Heart right ventricle (tissue), 16 donors: ENCODE measurements around the gene BTBD3. TPM values are rescaled to one million over a fixed set of nuclear protein-coding genes. Genes with fewer than 3 reads are reported as not detected.

Source experiments
- ATAC-seq, 8 donors: fragments of 200-7000 bp; cut with Tn5 transposase; one replicate each; pipeline ENCODE4 v1.9.1; 2020; ENCODE audit warnings: mild to moderate bottlenecking in 8 of 8, moderate library complexity in 8 of 8, moderate number of reproducible peaks in 1 of 8
- DNase-seq, 2 donors: peaks; one replicate each; pipeline ENCODE4 v3.0.0-alpha.2; 2020
- H3K27ac ChIP-seq, 10 donors: fragments of 200-600 bp; sonication (generic) in 2 of 10; one replicate each; pipeline versions ENCODE4 v1.5.0 to v1.8.0; 2020 to 2022; ENCODE audit warnings: mild to moderate bottlenecking in 3 of 10
- H3K27me3 ChIP-seq, 7 donors: fragments of 200-600 bp; one replicate each; pipeline ENCODE4 v1.8.0; 2021 to 2022; ENCODE audit warnings: mild to moderate bottlenecking in 2 of 7
- H3K36me3 ChIP-seq, 9 donors: fragments of 200-600 bp; sonication (generic) in 1 of 9; one replicate each; pipeline versions ENCODE4 v1.5.0 to v1.8.0; 2020 to 2022; ENCODE audit warnings: mild to moderate bottlenecking in 2 of 9
- H3K4me1 ChIP-seq, 9 donors: fragments of 200-600 bp; sonication (generic) in 1 of 9; one replicate each; pipeline versions ENCODE4 v1.5.0 to v1.8.0; 2020 to 2022; ENCODE audit warnings: mild to moderate bottlenecking in 4 of 9
- H3K4me3 ChIP-seq, 10 donors: fragments of 200-600 bp; sonication (generic) in 2 of 10; one replicate each; pipeline versions ENCODE4 v1.5.0 to v1.8.0; 2020 to 2022; ENCODE audit warnings: mild to moderate bottlenecking in 7 of 10, moderate library complexity in 2 of 10
- H3K9me3 ChIP-seq, 11 donors: fragments of 200-600 bp in 10 of 11; sonication (generic) in 2 of 11; one replicate each; pipeline versions ENCODE4 v1.5.0 to v1.8.0; 2013 to 2022; ENCODE audit warnings: mild to moderate bottlenecking in 2 of 11, control low read depth in 1 of 11, moderate library complexity in 1 of 11
- CTCF ChIP-seq, 9 donors: fragments of 200-600 bp; sonication (generic) in 2 of 9; IDR thresholded peaks; one replicate each; pipeline versions ENCODE4 v1.5.0 to v1.8.0; 2021 to 2022; ENCODE audit warnings: antibody characterized with exemption in 9 of 9, mild to moderate bottlenecking in 5 of 9, moderate library complexity in 1 of 9
- WGBS, 2 donors: extraction: QIAGEN DNeasy Blood & Tissue Kit; methylation state at CpG; one replicate each; pipeline ENCODE4 v1.1.7; 2013; ENCODE audit warnings: inconsistent platforms in 1 of 2; 5-methylcytosine and 5-hydroxymethylcytosine counted together
- intact Hi-C, 10 donors: fragments of 100-400 bp; cut with DNase I; formaldehyde crosslinking; loops; one replicate each; pipeline versions ENCODE4 v1.11.1 to v1.14.2; 2022
- polyA plus RNA-seq, 2 donors: library from polyadenylated mRNA; stranded (reverse); fragments of 200-250 nt; gene quantifications; one replicate each; pipeline ENCODE4 v1.2.3, GENCODE V29; 2013
- total RNA-seq, 10 donors: library from RNA; stranded (reverse); fragmentation: NEBNext Ultra II Directional in 3 of 10; extraction: Animal tissue kit (Norgen Biotek cat#: 25700) in 3 of 10; gene quantifications; one replicate each; pipeline versions ENCODE4 v1.2.1 to v1.2.4, GENCODE V29; 2021 to 2023
- donor health status: Arrhythmogenic right ventricular cardiomyopathy.
- donor health status: ischemic (EF 13 %, LVEDD 7.1; RV severe dilation, severe dysfunction).
- donor health status: healthy with polysubstance abuse.
- donor health status: DM: no; HTN: yes; CAD: no.
- donor health status: DM: no; HTN: no; CAD: no.
- donor health status: ischemic (EF 25% LVEDD 6.9; RV normal size, moderate dysfunction).
- donor health status: ischemic (EF 25% LVEDD 5.7; RV mildly dilated, moderate dysfunction).
- donor health status: healthy.
- donor health status: DM: yes; HTN: yes; CAD: no.
- donor health status: Ischemic cardiomyopathy.
- donor health status: ischemic (EF 35%, LVEDD 5.7; RV mildly dilated, moderate dysfunction).
- donor health status: nonischemic (EF 11% LVEDD 7.7; RV severe dilation, severe dysfunction).
- donor health status: DM: yes; HTN: yes; CAD: no.
- donor health status: PGD.
- donor health status: ischemic (EF 29% LVEDD 5.4; RV normal size, mild dysfunction).
- donor health status: nonischemic (EF 23%, LVEDD 6.1; RV moderate dilation, normal function).

Gene BTBD3
- total and polyA plus RNA-seq, 12 donors = 10.2 to 29.8 (median 23.0) TPM

GRCh38 chr20:11949711-11950110, 32.0 kb downstream of the BTBD3 start:
- intact Hi-C loops = no loop called here
- H3K4me3 ChIP-seq = no peak overlapping the region

GRCh38 chr20:11951696-11952095, 34.0 kb downstream of the BTBD3 start:
- H3K9me3 ChIP-seq = peaks cover 0 to 11% (median 6%) of the 10 kb centered on the region in 11 donors
- intact Hi-C loops = no loop called here
- no peak for TF ChIP-seq CTCF (IDR thresholded peaks at IDR 0.05)
- H3K4me3 ChIP-seq = no peak overlapping the region
- no peaks in the 10 kb centered on the region for H3K36me3 ChIP-seq
- H3K4me1 ChIP-seq = no peaks in the 10 kb centered on the region
- H3K27me3 ChIP-seq = no peaks in the 10 kb centered on the region
- DNase-seq (no peak), ATAC-seq (no peak)
- no peak overlapping the region for H3K27ac ChIP-seq
- 78 to 83% methylated on average over 3 of the region's 3 CpGs for WGBS, 2 donors

More at GRCh38 chr20:11949711-11950110, 32.0 kb downstream of the BTBD3 start:
- ATAC-seq = no peak
- Histone ChIP-seq H3K36me3 (no peaks in the 10 kb centered on the region), H3K4me1 (no peaks in the 10 kb centered on the region), H3K27ac (no peak overlapping the region), H3K27me3 (no peaks in the 10 kb centered on the region), H3K9me3 (peaks cover 0 to 5% (median 0%) of the 10 kb centered on the region in 11 donors)
- 84 to 87% methylated on average over 3 of the region's 3 CpGs for WGBS, 2 donors
- no peak for TF ChIP-seq CTCF (IDR thresholded peaks at IDR 0.05)
- DNase-seq = no peak

- H3K27me3 ChIP-seq = no peaks in the 10 kb centered on the region
- 92 to 93% methylated on average over 4 of the region's 4 CpGs for WGBS, 2 donors
- no peaks in the 10 kb centered on the region for H3K36me3 ChIP-seq
- H3K27ac ChIP-seq = no peak overlapping the region
- no peak for TF ChIP-seq CTCF (IDR thresholded peaks at IDR 0.05)
- no peaks in the 10 kb centered on the region for H3K4me1 ChIP-seq
- DNase-seq (no peak), ATAC-seq (no peak)
- peaks cover 0 to 11% (median 6%) of the 10 kb centered on the region in 11 donors for H3K9me3 ChIP-seq
- no peak overlapping the region for H3K4me3 ChIP-seq
- intact Hi-C loops = no loop called here
Observed at GRCh38 chr20:11952639-11953038, 34.9 kb downstream of the BTBD3 start.

GRCh38 chr20:11957911-11958310, 40.2 kb downstream of the BTBD3 start:
- Histone ChIP-seq H3K4me3 (no peak overlapping the region), H3K27ac (no peak overlapping the region), H3K4me1 (no peaks in the 10 kb centered on the region), H3K9me3 (peaks cover 0 to 11% (median 6%) of the 10 kb centered on the region in 11 donors), H3K36me3 (no peaks in the 10 kb centered on the region), H3K27me3 (no peaks in the 10 kb centered on the region)
- ATAC-seq (no peak), DNase-seq (no peak)
- intact Hi-C loops = no loop called here
- TF ChIP-seq CTCF (IDR thresholded peaks at IDR 0.05) = no peak
